ENCODE data around the gene NKG7. TPM values are rescaled to one million over a fixed set of nuclear protein-coding genes. Genes with fewer than 3 reads are reported as not detected.

The NKG7 gene
- total and polyA plus RNA-seq, 2 experiments from 2014 or later, result not detected

- Mint-ChIP-seq H3K27ac (no peak overlapping the region), H3K36me3 (ENCODE audit: low read depth) (peaks cover 9% of the 10 kb centered on the region; the same call in 2 of the 3 replicates), H3K4me1 (no peaks in the 10 kb centered on the region), H3K4me3 (no peak overlapping the region), H3K27me3 (ENCODE audit: insufficient read depth, low read depth, poor library complexity) (peaks cover 8% of the 10 kb centered on the region), H3K9me3 (peaks cover 24% of the 10 kb centered on the region)
- Histone ChIP-seq H3F3A (replicated peaks; ENCODE audit: low read depth) (no peaks in the 10 kb centered on the region), H3K4me3 (no peak overlapping the region), H3K4me1 (ENCODE audit: insufficient read depth) (no peaks in the 10 kb centered on the region), H3K79me2 (replicated peaks; ENCODE audit: insufficient read depth) (no peaks in the 10 kb centered on the region), H3K27ac (ENCODE audit: low read depth) (no peak overlapping the region), H3K4me2 (no peak overlapping the region), H3K36me3 (ENCODE audit: insufficient read depth) (peaks cover 5% of the 10 kb centered on the region; the same call in 1 of the 2 replicates), H3K27me3 (ENCODE audit: insufficient read depth) (no peaks in the 10 kb centered on the region), H3K9me2 (ENCODE audit: insufficient read depth) (0 out of 2 replicates have a peak, but pooled peaks cover 2% of the 10 kb centered on the region), H4K20me1 (replicated peaks; ENCODE audit: insufficient read depth) (no peaks in the 10 kb centered on the region), H2AFZ (no peak overlapping the region)
- TF ChIP-seq CREB1 (CRISPR knock-in tag; IDR thresholded peaks at IDR 0.05; ENCODE audit: low read depth) (no peak), EZH2phosphoT487 (IDR thresholded peaks at IDR 0.05; ENCODE audit: unreplicated experiment) (no peak), EZH2 (IDR thresholded peaks at IDR 0.05; ENCODE audit: low read depth, unreplicated experiment) (no peak), JUNB (IDR thresholded peaks at IDR 0.05; ENCODE audit: unreplicated experiment) (no peak), ZNF331 (CRISPR knock-in tag; IDR thresholded peaks at IDR 0.05; ENCODE audit: low read depth) (no peak), ETS1 (IDR thresholded peaks at IDR 0.05) (no peak), NANOG (IDR thresholded peaks at IDR 0.05; ENCODE audit: borderline replicate concordance) (no peak)
- TF ChIP-seq, protein P1, sequence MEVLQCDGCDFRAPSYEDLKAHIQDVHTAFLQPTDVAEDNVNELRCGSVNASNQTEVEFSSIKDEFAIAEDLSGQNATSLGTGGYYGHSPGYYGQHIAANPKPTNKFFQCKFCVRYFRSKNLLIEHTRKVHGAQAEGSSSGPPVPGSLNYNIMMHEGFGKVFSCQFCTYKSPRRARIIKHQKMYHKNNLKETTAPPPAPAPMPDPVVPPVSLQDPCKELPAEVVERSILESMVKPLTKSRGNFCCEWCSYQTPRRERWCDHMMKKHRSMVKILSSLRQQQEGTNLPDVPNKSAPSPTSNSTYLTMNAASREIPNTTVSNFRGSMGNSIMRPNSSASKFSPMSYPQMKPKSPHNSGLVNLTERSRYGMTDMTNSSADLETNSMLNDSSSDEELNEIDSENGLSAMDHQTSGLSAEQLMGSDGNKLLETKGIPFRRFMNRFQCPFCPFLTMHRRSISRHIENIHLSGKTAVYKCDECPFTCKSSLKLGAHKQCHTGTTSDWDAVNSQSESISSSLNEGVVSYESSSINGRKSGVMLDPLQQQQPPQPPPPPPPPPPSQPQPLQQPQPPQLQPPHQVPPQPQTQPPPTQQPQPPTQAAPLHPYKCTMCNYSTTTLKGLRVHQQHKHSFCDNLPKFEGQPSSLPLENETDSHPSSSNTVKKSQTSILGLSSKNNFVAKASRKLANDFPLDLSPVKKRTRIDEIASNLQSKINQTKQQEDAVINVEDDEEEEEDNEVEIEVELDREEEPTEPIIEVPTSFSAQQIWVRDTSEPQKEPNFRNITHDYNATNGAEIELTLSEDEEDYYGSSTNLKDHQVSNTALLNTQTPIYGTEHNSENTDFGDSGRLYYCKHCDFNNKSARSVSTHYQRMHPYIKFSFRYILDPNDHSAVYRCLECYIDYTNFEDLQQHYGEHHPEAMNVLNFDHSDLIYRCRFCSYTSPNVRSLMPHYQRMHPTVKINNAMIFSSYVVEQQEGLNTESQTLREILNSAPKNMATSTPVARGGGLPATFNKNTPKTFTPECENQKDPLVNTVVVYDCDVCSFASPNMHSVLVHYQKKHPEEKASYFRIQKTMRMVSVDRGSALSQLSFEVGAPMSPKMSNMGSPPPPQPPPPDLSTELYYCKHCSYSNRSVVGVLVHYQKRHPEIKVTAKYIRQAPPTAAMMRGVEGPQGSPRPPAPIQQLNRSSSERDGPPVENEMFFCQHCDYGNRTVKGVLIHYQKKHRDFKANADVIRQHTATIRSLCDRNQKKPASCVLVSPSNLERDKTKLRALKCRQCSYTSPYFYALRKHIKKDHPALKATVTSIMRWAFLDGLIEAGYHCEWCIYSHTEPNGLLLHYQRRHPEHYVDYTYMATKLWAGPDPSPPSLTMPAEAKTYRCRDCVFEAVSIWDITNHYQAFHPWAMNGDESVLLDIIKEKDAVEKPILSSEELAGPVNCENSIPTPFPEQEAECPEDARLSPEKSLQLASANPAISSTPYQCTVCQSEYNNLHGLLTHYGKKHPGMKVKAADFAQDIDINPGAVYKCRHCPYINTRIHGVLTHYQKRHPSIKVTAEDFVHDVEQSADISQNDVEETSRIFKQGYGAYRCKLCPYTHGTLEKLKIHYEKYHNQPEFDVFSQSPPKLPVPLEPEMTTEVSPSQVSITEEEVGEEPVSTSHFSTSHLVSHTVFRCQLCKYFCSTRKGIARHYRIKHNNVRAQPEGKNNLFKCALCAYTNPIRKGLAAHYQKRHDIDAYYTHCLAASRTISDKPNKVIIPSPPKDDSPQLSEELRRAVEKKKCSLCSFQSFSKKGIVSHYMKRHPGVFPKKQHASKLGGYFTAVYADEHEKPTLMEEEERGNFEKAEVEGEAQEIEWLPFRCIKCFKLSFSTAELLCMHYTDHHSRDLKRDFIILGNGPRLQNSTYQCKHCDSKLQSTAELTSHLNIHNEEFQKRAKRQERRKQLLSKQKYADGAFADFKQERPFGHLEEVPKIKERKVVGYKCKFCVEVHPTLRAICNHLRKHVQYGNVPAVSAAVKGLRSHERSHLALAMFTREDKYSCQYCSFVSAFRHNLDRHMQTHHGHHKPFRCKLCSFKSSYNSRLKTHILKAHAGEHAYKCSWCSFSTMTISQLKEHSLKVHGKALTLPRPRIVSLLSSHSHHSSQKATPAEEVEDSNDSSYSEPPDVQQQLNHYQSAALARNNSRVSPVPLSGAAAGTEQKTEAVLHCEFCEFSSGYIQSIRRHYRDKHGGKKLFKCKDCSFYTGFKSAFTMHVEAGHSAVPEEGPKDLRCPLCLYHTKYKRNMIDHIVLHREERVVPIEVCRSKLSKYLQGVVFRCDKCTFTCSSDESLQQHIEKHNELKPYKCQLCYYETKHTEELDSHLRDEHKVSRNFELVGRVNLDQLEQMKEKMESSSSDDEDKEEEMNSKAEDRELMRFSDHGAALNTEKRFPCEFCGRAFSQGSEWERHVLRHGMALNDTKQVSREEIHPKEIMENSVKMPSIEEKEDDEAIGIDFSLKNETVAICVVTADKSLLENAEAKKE (CRISPR knock-in tag; IDR thresholded peaks at IDR 0.05), result no peak
- DNase-seq (ENCODE audit: low spot score) (no peak), ATAC-seq (no peak)
These were observed 5.0 kb upstream of the NKG7 start for GRCh38 chr19:51377422-51377821.
